GM20000 (cell line): Measurements from ENCODE around the gene PRKG1.
A peak's percentile ranks its signal among the peaks of the same experiment; 100 is the strongest.
"Not testable (repeated sequence)": the region's sequence is repeated elsewhere in the genome, so short reads cannot be mapped to it uniquely, and the experiment has no call there.

Source experiments
- DNase-seq: peaks from one replicate; pipeline ENCODE4 v3.0.0; 2012; ENCODE audit warnings: low spot score
- CTCF ChIP-seq: IDR thresholded peaks from 2 replicates; pipeline ENCODE4 v1.5.1; 2012; ENCODE audit warnings: mild to moderate bottlenecking, control low read depth; ENCODE audit errors: extremely low read depth, missing control alignments

The PRKG1 gene

GRCh38 chr10:52220947-52221346 lies 1146.7 kb downstream of the PRKG1 start:
- no peak for TF ChIP-seq CTCF
- DNase-seq, result no peak

- no peak for DNase-seq
- no peak for TF ChIP-seq CTCF
Measured at GRCh38 chr10:52221923-52222322, 1147.6 kb downstream of the PRKG1 start.

- no peak for DNase-seq
- no peak for TF ChIP-seq CTCF
Measured at GRCh38 chr10:52226197-52226847, 1152.0 kb downstream of the PRKG1 start.

- no peak for DNase-seq
- no peak for TF ChIP-seq CTCF
Measured at GRCh38 chr10:52228556-52228955, 1154.3 kb downstream of the PRKG1 start.

GRCh38 chr10:52229291-52229931 lies 1155.1 kb downstream of the PRKG1 start:
- no peak for TF ChIP-seq CTCF
- no peak for DNase-seq

DNA sequence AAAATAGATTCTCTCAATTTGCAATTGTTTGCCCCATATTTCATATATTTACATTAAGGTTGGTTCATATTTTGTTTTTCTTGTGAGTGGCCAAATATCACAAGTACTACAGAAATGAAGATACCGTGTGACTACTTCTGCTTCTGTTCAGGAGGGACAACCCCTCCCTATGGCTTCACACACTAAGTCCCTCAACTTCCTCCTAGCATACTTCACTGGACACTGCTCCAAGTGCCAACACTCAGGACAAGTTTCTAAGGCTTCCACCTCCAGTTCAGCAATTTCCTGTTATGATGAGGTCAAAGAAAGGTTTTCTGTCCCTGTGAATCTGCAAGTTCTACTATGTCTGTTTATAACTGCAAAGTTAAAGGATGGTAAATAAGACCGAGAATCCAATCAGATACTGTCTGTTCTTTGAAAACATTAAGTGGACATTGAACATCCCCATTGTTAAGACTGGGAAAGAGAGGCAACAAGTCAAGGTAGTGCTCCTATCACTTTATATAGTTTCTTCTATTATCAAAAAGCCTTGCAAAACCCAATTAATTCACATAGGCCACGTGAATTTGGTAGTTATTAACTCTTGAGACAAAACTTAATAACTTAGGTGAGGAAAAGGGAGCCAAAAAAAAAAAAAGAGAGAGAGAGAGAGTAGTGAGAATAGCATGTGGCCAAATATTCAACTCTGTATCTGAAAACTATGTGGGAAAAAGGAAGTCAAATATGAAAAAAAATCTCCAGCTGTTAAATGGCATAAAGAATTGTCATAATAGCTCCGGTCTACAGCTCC lies 1158.5 kb downstream of the PRKG1 start:
- no peak for TF ChIP-seq CTCF
- DNase-seq, result peak; percentile 24

DNA sequence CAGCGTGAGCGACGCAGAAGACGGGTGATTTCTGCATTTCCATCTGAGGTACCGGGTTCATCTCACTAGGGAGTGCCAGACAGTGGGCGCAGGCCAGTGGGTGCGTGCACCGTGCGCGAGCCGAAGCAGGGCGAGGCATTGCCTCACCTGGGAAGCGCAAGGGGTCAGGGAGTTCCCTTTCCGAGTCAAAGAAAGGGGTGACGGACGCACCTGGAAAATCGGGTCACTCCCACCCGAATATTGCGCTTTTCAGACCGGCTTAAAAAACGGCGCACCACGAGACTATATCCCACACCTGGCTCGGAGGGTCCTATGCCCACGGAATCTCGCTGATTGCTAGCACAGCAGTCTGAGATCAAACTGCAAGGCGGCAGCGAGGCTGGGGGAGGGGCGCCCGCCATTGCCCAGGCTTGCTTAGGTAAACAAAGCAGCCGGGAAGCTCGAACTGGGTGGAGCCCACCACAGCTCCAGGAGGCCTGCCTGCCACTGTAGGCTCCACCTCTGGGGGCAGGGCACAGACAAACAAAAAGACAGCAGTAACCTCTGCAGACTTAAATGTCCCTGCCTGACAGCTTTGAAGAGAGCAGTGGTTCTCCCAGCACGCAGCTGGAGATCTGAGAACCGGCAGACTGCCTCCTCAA lies 1159.2 kb downstream of the PRKG1 start:
- DNase-seq, result not testable (repeated sequence)
